Transverse colon (tissue), 4 donors: Measurements from ENCODE around the gene SLC26A8.
"Not testable (repeated sequence)": the region's sequence is repeated elsewhere in the genome, so short reads cannot be mapped to it uniquely, and the experiment has no call there.

Experiments
- CTCF ChIP-seq, 5 experiments: fragments of 200-600 bp in 3 of 5; fragments of 450-650 bp in 2 of 5; sonication (generic) in 3 of 5; IDR thresholded peaks; 1 replicate in 2 of 5; 2 replicates in 3 of 5; pipeline ENCODE4 v1.5.1; 2016 to 2017; ENCODE audit warnings: antibody characterized with exemption in 5 of 5, inconsistent platforms in 3 of 5, mild to moderate bottlenecking in 2 of 5, moderate library complexity in 1 of 5
- EP300 ChIP-seq: sonication (generic); formaldehyde crosslinking; IDR thresholded peaks from one replicate; pipeline ENCODE4 v1.6.1; 2017; ENCODE audit warnings: antibody characterized with exemption, low read depth
- POLR2A ChIP-seq: fragments of 450-650 bp; IDR thresholded peaks from one replicate; pipeline ENCODE4 v1.6.1; 2016; ENCODE audit warnings: antibody characterized with exemption, mild to moderate bottlenecking, moderate library complexity
- POLR2AphosphoS5 ChIP-seq, 3 donors: sonication (generic); formaldehyde crosslinking; IDR thresholded peaks; one replicate each; pipeline ENCODE4 v1.6.1; 2016; ENCODE audit warnings: antibody characterized with exemption in 3 of 3

GRCh38 chr6:35908753-35909401 lies 115.6 kb downstream of the SLC26A8 start:
- not testable (repeated sequence) for TF ChIP-seq CTCF (IDR thresholded peaks at IDR 0.05); POLR2A; POLR2AphosphoS5 (IDR thresholded peaks at IDR 0.05); EP300
